Stimulated activated CD4-positive, alpha-beta T cell treated with anti-CD3 and anti-CD28 coated beads, Interleukin-1b, Interleukin-23, amount 100 ng/mL, for 1 hour (primary cell): Measurements from ENCODE around the gene ARPC2.
A peak's percentile ranks its signal among the peaks of the same experiment; 100 is the strongest.
"Not testable (repeated sequence)": the region's sequence is repeated elsewhere in the genome, so short reads cannot be mapped to it uniquely, and the experiment has no call there.

Experiments used
- DNase-seq, 2 donors: peaks; one replicate each; pipeline ENCODE4 v3.0.0-alpha.2; 2020; ENCODE audit warnings: low read depth in 2 of 2

ARPC2 gene

DNA sequence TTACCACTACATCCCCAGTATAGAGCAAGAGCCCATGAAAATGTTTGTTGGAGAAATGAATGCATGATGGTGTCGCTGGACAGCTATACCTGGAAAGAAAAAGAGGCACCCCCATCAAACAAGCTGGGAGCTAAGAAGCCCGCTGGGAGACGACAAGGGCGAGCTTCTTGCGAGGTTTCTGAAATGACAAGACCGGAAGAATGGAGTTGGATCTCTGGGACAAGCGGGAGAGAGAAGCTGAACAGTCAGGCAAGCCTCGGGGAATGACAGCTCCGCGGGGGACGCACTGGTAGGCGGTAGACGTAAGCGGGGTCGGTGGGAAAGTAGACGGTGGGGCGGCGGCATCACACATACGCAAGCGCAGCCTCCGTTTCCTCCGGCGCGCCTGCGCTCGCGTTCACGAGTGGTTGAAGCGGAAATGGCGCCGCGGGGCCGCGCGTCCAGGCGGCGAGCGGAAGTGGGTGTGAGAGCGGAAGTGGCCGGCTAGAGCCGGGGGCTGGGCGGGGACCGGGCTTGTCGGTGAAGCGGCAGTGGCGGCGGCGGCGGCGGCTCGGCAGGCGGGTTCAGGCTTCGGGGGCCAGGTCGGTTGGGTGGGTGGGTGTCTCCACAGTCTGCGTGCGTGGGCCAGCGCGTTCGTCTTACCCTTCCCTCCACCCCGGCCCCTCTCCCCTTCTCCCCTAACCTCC is at the start of gene ARPC2:
TSS of gene ARPC2 (plus strand) at position 516 of the 686 bp plus-strand sequence. CDS start 282 bp downstream, outside the sequence.
- DNase-seq, result peak; percentile 80 to 85

DNA sequence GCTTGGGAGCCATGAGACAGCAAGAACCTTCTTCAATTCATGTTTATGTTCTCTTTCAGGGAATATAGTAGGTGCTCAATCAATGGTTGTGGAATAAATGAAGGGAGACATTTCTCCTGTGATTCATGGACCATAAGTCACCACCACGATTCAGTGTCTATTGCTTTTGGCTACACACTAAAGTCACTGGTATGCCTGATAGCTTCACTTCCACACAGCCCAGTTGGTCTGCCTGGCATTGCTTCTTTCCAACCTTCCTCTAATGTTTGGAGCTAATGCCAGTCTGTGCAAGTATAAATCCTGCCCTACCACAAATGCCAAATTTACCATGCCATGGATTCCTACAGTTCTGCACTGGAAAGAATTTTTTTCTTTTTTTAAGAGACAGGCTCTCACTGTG is 49.0 kb upstream of the ARPC2 start:
- DNase-seq, result no peak

DNA sequence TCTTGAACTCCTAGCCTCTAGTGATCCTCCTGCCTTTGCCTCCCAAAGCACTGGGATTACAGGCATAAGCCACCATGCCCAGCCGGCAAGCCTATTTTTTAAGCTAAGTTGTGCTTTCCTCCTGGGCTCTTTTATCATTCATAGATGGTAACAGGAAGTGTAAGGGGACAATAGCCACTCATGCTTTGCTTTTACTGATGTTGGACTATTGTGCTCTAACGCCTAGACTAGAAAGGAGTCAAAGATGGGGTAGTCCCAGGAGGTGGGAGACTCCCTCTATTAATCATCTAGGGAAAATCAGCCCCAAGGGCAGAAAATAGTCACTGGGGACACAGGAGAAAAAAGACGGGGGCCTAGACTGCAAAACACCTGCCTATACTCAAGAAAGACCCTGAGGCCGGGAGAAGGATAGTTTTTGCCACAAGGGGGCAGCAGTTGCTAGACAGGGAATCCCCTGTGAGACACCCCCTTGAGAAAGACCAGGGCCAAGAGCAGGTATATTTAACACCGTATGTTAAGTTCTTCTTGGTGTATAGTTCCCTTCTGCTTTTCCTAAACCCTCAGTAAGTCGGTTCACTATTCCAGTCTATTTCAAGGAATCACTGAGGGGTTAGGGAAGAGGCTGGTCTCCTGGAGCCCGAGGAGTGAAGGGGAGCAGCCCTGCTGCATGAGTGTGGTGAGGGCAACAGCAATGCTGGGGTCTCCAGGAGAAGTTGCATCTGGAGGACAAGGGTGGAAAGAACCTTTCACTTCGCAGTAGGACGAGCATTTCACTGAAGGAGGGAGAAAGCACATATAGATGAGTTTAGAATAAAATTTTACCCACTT is 48.1 kb upstream of the ARPC2 start:
- peak in 1 of 2 donors; percentile 47 for DNase-seq

DNA sequence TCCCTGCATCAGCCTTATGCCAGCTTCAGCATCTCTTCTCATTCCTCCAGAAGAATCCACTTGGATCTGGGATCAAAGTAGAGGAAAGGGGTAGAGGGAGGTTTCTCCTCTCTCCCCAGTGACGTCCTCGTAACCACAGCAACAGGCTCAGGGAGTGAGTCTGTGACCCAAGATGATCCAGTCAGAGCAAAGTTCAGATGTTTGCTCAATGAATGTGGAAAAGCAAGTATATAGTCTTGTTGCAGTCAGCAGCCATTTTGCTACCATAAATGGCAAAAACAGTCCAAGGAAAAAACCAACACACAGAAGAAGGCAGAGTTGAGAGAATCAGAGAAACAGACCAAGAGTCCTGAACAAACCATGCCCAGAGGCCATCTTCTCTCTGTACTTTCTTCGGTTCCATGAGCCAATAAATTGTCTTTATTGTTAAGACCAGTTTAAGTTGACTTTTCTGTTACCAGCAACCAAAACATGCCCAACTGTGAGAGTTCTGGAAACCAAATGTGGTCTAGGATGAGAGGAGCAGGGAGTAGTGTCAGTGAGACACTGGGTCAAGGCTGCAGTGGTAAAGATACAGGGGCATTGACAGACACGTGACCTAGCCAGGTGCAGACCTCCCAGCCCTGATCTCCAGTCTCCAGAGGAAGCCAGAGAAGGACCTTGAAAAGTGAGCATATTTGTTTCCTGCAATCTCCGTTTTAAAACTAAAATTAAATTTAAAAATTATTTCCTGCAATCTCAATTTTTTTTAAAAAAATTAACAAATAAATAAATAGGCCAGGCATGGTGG is 47.0 kb upstream of the ARPC2 start:
- DNase-seq, result no peak

- DNase-seq, result not testable (repeated sequence)
These were observed 45.2 kb upstream of the ARPC2 start for GRCh38 chr2:218171744-218172143.

DNA sequence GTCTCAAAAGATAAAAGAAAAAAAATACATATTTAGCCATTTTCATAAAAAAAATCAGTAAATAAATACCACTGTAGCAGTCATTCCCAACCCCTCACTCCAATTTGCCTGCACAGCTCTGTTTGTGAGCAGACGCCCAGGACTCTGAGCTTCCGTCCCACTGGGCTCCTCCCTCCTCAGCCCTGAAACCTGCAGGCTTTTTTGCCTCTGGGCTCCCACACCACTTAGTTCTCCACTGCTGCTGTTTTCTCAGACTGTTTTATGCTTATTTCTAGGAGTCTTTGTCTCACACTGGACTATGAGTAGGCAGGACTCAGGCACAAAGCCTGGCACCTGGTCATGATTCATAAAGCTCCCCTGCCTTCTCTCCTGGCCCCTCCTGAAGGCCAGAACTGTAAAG is 44.1 kb upstream of the ARPC2 start:
- no peak for DNase-seq

DNA sequence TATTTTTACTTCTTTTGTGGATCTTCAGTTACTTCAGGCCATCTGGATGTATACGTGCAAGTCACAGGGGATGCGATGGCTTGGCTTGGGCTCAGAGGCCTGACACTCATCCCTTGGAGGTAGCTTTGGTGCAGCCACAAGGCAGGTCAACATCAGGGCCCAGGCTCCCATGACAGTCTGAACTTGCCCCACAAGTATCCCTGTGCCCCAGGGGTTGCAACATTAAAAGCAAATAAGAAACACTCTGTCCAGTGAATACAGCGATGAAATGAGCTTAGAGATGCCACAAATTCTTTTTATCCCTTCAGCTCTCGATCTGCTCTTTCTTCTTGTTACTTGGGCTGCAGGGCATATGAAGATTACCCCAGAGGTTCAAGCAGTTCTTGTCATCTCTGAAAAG is 37.2 kb upstream of the ARPC2 start:
- no peak for DNase-seq

- DNase-seq, result no peak
These were observed 36.4 kb upstream of the ARPC2 start for GRCh38 chr2:218180467-218181114.

GRCh38 chr2:218184331-218184730 is 32.7 kb upstream of the ARPC2 start:
- DNase-seq, result no peak

DNA sequence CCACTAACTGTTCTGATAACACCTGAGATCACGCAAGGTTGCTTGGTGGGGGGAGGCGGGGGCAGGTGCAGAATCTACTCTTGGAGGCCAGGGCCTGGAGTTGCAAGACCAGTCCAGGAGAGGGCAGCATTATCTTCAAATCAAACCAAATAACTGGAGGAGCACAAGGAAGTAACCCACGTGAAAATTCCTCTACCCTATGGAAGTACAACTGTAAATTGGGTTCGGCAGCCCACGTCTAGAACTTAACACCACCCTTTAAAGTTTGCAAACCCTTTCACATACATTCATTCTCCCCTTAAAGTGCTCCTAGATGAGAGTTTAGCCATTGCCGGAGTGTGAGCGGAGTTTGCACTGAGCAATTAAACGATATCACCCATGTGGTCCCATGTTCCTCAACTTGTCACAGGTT is 30.6 kb upstream of the ARPC2 start:
- peak; percentile 34 to 44 for DNase-seq

DNA sequence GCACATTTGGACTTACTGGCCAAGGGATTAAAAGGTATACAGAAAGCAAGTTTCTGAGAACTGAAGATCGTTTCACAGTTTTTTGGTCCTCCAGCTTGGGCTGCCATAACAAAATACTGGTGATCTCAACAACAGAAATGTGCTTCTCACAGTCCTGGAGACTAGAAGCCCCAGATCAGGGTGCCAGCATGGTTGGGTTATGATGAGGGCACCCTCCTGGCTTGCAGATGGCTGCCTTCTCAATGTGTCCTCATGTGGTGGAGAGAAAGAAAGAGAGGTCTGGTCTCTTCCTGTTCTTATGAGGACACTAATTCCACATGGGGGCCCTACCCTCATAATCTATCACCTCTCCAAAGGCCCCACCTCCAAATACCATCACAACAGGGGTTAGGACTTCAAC is 30.1 kb upstream of the ARPC2 start:
- DNase-seq, result no peak

GRCh38 chr2:218187296-218188015 is 29.5 kb upstream of the ARPC2 start:
- no peak for DNase-seq

DNA sequence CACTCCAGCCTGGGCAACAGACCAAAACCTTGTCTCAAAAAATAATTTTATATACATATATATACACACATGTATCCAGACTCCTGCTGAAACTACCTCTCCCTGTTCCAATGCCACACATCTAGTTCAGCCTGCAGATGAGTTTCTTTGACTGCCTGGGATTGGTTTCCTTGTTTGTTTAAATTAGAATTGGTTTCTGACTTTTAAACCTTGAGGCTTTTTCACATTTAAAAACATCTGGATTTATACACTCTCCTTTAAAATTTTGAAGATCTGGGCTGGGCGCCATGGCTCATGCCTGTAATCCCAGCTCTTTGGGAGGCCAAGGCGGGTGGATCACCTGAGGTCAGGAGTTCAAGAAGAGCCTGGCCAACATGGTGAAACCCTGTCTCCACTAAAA is 28.5 kb upstream of the ARPC2 start:
- DNase-seq, result no peak

DNA sequence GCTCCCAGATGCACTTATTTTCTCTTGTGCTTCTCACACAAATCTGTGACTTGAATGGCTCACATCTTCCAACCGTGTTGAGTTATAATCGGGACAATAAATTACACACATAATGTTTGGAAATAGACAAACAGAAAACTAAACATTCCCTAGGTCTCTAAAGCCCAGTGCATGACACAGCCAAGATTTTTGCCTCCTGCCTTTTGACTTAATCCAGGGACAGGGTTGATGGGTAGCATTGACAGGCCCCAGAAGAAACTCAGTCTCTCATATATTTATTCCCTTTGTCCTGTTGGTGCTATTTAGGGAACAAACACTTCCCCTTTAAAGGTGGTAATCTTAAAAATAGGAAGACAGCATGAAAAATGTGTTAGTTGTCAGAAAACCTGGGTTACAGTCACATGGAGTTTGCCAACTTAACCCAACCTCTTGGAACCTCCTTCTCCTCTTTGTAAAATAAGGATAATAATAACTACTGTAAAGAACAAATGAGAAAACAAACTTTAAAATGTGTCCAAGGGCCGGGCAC is 24.0 kb upstream of the ARPC2 start:
- no peak for DNase-seq

GRCh38 chr2:218193701-218194100 is 23.3 kb upstream of the ARPC2 start:
- no peak for DNase-seq

- no peak for DNase-seq
These were observed 22.1 kb upstream of the ARPC2 start for GRCh38 chr2:218194880-218195279.

DNA sequence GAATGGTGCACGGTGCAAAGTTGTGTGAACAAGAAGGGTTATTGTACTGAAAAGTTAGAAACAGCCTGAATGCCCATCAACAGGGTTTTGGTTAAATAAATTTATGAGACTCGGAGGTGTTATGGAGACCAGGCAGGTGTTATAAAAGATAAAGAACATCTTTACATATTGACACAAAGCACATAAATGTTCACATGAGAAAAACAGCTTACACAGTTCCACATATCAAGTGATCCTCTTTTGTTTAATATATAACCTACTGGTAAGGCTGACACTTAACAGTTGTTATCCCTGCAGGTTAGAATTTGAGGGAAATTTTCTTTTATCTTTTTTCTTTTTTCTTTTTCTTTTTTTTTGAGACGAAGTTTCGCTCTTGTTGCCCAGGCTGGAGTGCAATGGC is 20.0 kb upstream of the ARPC2 start:
- DNase-seq, result no peak

GRCh38 chr2:218202266-218202665 is 14.7 kb upstream of the ARPC2 start:
- DNase-seq, result no peak

DNA sequence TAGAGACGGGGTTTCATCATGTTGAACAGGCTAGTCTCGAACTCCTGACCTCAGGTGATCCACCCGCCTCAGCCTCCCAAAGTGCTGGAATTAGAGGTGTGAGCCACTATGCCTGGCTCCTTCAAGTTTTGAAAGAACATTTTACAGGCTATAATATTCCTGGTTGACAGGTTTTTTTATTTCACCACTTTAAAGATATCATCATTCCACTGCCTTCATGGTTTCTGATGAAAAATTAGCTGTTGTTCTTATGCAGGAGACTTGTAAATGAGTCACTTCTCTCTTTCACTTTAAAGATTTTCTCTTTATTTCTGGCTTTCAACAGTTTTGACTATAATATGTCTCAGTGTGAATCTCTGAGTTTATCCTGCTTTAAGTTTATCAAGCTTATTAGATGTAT is 7.9 kb upstream of the ARPC2 start:
- DNase-seq, result no peak

DNA sequence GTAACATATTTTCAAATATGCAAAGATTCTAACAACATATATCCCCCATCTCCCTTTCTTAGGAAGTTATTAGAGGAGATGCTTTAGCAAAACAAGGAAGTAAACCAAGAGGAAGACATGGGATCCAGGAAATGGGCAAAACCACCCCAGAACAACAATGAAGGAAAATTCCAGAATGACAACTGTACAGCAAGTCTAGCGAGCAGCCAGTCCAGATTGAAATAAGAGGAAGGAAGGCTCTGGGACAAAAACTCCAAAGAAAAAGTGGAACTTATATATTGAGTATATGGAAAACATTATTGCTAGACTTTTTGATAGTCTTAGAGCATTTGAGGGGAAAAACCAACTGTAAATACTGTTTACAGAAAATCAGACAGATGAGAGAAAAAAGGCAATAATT is 2.9 kb upstream of the ARPC2 start:
- no peak for DNase-seq

DNA sequence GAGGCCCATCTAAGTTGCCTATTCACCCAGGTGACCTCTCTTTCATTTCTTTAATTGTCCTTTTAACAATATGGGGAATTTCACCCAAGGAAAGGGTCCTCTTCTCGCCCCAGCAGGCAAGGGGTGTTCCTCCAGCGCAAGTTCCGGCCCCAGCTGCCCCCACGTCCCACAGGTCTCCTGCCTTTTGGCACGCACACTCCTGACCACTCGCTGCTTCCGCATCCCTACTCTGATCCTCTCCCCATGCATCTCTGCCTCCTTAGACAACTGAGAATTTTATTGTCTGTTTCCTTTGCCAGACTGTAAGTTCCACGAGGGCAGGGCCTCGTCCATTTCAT is 684 bp upstream of the ARPC2 start:
- DNase-seq, result no peak
